Endothelial cell of umbilical vein (primary cell): Measurements from ENCODE around the gene STX8.

Source experiments
- EZH2 ChIP-seq: IDR thresholded peaks from 2 replicates; pipeline ENCODE4 v1.6.1; 2012; ENCODE audit warnings: borderline replicate concordance, low read depth, mild to moderate bottlenecking, moderate library complexity, low read length, inconsistent platforms; ENCODE audit not compliant: severe bottlenecking
- FOS ChIP-seq: IDR thresholded peaks from 2 replicates; pipeline ENCODE4 v1.6.1; 2011; ENCODE audit warnings: mild to moderate bottlenecking, low read length, moderate library complexity, borderline replicate concordance; ENCODE audit not compliant: insufficient read depth
- JUN ChIP-seq: IDR thresholded peaks from 2 replicates; pipeline ENCODE4 v1.6.1; 2011; ENCODE audit warnings: borderline replicate concordance, low read depth; ENCODE audit not compliant: insufficient read length, insufficient read depth
- MYC ChIP-seq: IDR thresholded peaks from one replicate; pipeline ENCODE4 v1.6.1; 2011; ENCODE audit warnings: mild to moderate bottlenecking, low read depth, low read length
- POLR2A ChIP-seq: IDR thresholded peaks from 2 replicates; pipeline ENCODE4 v1.6.1; 2012; ENCODE audit warnings: low read depth, mild to moderate bottlenecking, control low read depth, low read length
- POLR2AphosphoS5 ChIP-seq: IDR thresholded peaks from 2 replicates; pipeline ENCODE4 v1.6.1; 2012; ENCODE audit warnings: low read depth, mild to moderate bottlenecking, control low read depth, low read length, moderate library complexity; ENCODE audit not compliant: insufficient read depth
- TF ChIP-seq, protein P1 (sequence below), 2 donors: IDR thresholded peaks; 1 replicate in 1 of 2; 2 replicates in 1 of 2; pipeline ENCODE4 v1.5.1; 2011; ENCODE audit warnings: low read length in 2 of 2, mild to moderate bottlenecking in 2 of 2, moderate library complexity in 2 of 2, control low read depth in 1 of 2, inconsistent platforms in 1 of 2, low read depth in 1 of 2; ENCODE audit not compliant: insufficient read depth in 1 of 2; ENCODE audit errors: extremely low read depth in 1 of 2
- TF ChIP-seq, protein P2 (sequence below): IDR thresholded peaks from 2 replicates; pipeline ENCODE4 v1.6.1; 2011; ENCODE audit not compliant: insufficient read depth, insufficient read length

DNA sequence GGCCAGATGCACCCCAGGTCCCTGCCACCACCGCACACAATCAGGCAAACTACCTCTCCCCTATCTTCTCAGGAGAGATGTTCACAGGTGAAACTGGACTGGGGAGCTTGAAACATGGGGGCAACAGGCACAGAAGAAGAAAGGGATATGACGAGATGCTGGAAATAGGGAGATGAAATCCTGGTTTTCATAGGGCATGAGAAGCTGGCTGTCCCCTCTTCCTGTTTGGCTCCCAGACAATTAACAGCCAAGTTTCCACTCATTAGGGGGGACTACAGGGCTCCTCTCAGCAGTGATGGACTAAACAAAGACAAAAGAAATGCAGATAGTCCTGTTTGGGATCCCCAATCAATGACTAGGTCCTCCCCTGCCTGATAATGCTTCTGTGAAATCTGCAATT is 288.3 kb downstream of the STX8 start:
- TF ChIP-seq, protein P1, sequence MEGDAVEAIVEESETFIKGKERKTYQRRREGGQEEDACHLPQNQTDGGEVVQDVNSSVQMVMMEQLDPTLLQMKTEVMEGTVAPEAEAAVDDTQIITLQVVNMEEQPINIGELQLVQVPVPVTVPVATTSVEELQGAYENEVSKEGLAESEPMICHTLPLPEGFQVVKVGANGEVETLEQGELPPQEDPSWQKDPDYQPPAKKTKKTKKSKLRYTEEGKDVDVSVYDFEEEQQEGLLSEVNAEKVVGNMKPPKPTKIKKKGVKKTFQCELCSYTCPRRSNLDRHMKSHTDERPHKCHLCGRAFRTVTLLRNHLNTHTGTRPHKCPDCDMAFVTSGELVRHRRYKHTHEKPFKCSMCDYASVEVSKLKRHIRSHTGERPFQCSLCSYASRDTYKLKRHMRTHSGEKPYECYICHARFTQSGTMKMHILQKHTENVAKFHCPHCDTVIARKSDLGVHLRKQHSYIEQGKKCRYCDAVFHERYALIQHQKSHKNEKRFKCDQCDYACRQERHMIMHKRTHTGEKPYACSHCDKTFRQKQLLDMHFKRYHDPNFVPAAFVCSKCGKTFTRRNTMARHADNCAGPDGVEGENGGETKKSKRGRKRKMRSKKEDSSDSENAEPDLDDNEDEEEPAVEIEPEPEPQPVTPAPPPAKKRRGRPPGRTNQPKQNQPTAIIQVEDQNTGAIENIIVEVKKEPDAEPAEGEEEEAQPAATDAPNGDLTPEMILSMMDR (IDR thresholded peaks at IDR 0.05; ENCODE audit: extremely low read depth in 1 of 2, insufficient read depth in 1 of 2, low read depth in 1 of 2, low read length in 2 of 2), result no peak
- TF ChIP-seq EZH2 (no peak), POLR2AphosphoS5 (no peak), MYC (no peak), POLR2A (no peak), JUN (no peak), FOS (no peak)
- TF ChIP-seq, protein P2, sequence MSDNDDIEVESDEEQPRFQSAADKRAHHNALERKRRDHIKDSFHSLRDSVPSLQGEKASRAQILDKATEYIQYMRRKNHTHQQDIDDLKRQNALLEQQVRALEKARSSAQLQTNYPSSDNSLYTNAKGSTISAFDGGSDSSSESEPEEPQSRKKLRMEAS, result no peak
